Small intestine (tissue), 7 donors: Measurements from ENCODE around the gene ZXDC. TPM values are rescaled to one million over a fixed set of nuclear protein-coding genes. Genes with fewer than 3 reads are reported as not detected.
A peak's percentile ranks its signal among the peaks of the same experiment; 100 is the strongest.

ENCODE experiments used
- DNase-seq, 2 donors: peaks; one replicate each; pipeline versions ENCODE4 v3.0.0 to v3.0.0-alpha.2; 2013
- FAIRE-seq: peaks from 2 replicates; lab custom pipeline; 2012; peaks lifted over from hg19 to GRCh38; lab: Jason Lieb, UNC
- H3K27ac ChIP-seq, 3 donors: one replicate each; pipeline ENCODE4 v1.5.1; 2013; ENCODE audit warnings: low read length in 2 of 3, mild to moderate bottlenecking in 2 of 3, control low read depth in 1 of 3, inconsistent platforms in 1 of 3, low read depth in 1 of 3, moderate library complexity in 1 of 3
- H3K27me3 ChIP-seq, 3 donors: one replicate each; pipeline ENCODE4 v1.6.1; 2013; ENCODE audit warnings: low read length in 3 of 3, inconsistent platforms in 1 of 3; ENCODE audit not compliant: control insufficient read depth in 3 of 3, insufficient read depth in 3 of 3
- H3K36me3 ChIP-seq, 3 donors: one replicate each; pipeline ENCODE4 v1.6.1; 2013; ENCODE audit warnings: low read length in 3 of 3, inconsistent platforms in 1 of 3, low read depth in 1 of 3, mild to moderate bottlenecking in 1 of 3, moderate library complexity in 1 of 3; ENCODE audit not compliant: control insufficient read depth in 3 of 3, insufficient read depth in 2 of 3
- H3K4me1 ChIP-seq, 3 donors: one replicate each; pipeline ENCODE4 v1.6.1; 2013; ENCODE audit warnings: low read length in 2 of 3, inconsistent platforms in 1 of 3, low read depth in 1 of 3, mild to moderate bottlenecking in 1 of 3, moderate library complexity in 1 of 3; ENCODE audit not compliant: control insufficient read depth in 3 of 3, insufficient read depth in 2 of 3
- H3K4me3 ChIP-seq, 3 donors: one replicate each; pipeline ENCODE4 v1.5.1; 2013; ENCODE audit warnings: low read length in 3 of 3, control low read depth in 1 of 3, inconsistent platforms in 1 of 3, low read depth in 1 of 3, mild to moderate bottlenecking in 1 of 3, moderate library complexity in 1 of 3
- H3K9me3 ChIP-seq, 2 donors: one replicate each; pipeline ENCODE4 v1.6.1; 2013; ENCODE audit warnings: low read depth in 1 of 2, low read length in 1 of 2; ENCODE audit not compliant: control insufficient read depth in 2 of 2, insufficient read depth in 1 of 2
- WGBS, 3 donors: extraction: QIAGEN DNeasy Blood & Tissue Kit; methylation state at CpG; one replicate each; pipeline ENCODE4 v1.1.7; 2013; 5-methylcytosine and 5-hydroxymethylcytosine counted together
- polyA plus RNA-seq, 4 donors: library from polyadenylated mRNA; stranded (reverse) in 3 of 4; unstranded in 1 of 4; fragments of 200-250 nt in 3 of 4; fragments of 120-200 nt in 1 of 4; gene quantifications; one replicate each; pipeline versions ENCODE4 v1.2.1 to v1.2.3, GENCODE V29; 2013
- donor health status: healthy with polysubstance abuse.
- donor health status: control.
- donor health status: control.
- donor health status: Bipolar disorder and iron deficiency.
- donor health status: healthy.

Gene ZXDC
- polyA plus RNA-seq, 4 donors = 10.0 to 35.9 (median 13.3) TPM

GRCh38 chr3:126397610-126398422 is 77.9 kb downstream of the ZXDC start:
- 71 to 90% (median 79%) methylated on average over 13 of the region's 13 CpGs for WGBS, 3 donors
- FAIRE-seq (no peak), DNase-seq (no peak)
- Histone ChIP-seq H3K4me3 (no peak overlapping the region), H3K36me3 (no peaks in the 10 kb centered on the region), H3K27ac (no peak overlapping the region), H3K9me3 (no peaks in the 10 kb centered on the region), H3K4me1 (no peaks in the 10 kb centered on the region), H3K27me3 (peaks cover 3 to 25% (median 9%) of the 10 kb centered on the region in 3 donors)

DNA sequence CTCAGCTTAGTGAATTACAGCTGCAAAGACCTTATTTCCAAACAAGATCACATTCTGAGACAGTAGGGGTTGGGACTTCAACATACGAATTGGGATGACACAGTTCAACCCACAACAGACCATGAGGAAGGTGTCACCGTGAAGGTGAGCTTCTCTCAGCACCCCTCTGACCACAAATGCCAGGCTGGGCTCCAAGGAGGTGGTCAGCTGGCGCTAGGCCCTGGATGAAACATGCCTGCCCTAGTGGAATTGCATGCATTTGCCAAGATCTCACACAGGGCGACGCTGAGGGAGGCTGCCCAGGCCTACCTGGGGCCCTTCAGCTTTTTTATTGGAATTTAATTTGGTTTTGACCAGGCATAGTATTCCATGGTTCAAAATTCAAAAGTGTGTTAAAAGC is 79.2 kb downstream of the ZXDC start:
- FAIRE-seq (no peak), DNase-seq (no peak)
- no peaks in the 10 kb centered on the region for H3K9me3 ChIP-seq
- no peak overlapping the region for H3K27ac ChIP-seq
- no peaks in the 10 kb centered on the region for H3K36me3 ChIP-seq
- H3K4me1 ChIP-seq = no peaks in the 10 kb centered on the region
- WGBS, 3 donors = 87 to 89% (median 89%) methylated on average over 5 of the region's 5 CpGs
- peaks cover 3 to 31% (median 11%) of the 10 kb centered on the region in 3 donors for H3K27me3 ChIP-seq
- H3K4me3 ChIP-seq = no peak overlapping the region

DNA sequence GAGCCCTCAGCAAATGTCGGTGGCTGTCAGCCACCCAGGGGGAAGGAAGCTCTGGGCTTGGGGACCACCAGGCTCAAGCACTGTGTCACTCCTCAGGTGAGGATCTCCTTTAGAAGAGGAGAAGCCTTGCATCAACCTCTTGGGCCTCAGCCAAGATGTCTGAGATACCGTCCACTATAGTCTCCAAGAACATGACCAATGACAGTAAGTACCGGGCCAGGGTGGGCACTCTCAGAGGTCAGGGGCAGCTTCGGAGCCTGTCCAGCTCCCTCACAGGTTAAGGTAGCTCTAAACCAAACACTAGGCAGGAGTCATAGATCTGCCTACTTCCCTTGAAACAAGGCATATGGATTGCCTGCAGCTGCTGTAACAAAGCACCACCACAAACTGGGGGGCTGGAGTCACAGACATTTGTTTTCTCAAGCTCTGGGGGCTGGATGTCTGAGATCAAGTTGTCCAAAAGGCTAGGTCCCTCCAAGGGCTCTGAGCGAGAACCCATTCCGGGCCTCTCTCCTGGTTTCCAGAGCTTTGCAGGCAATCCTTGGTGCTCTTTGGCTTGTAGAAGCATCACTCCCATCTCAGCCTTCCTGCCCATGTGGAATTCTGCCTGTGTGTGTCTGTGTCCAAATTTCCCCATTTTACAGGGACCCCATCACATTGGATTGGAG is 79.7 kb downstream of the ZXDC start:
- FAIRE-seq = no peak
- 86 to 92% (median 92%) methylated on average over 6 of the region's 6 CpGs for WGBS, 3 donors
- no peaks in the 10 kb centered on the region for H3K36me3 ChIP-seq
- no peak overlapping the region for H3K27ac ChIP-seq
- peaks cover 3 to 31% (median 11%) of the 10 kb centered on the region in 3 donors for H3K27me3 ChIP-seq
- DNase-seq = no peak
- H3K4me3 ChIP-seq = no peak overlapping the region
- no peaks in the 10 kb centered on the region for H3K9me3 ChIP-seq
- H3K4me1 ChIP-seq = no peaks in the 10 kb centered on the region

DNA sequence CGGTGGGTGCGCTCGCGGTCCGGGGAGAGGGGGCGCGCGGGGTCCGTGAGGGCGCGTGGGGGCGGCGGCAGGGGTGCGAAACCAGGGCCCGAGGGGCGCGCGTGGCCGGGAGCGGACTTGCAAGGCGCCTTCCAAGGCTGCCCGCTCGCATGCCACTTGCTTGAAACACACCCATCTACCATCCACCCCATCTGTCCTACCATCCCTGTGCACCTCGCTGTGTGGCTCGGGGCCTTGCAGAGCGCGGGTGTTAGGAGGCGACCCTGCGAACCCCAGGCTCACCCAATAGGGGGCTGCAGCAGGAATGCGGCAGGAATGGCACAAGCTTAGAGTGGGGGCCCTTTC is 80.7 kb downstream of the ZXDC start:
- no peaks in the 10 kb centered on the region for H3K36me3 ChIP-seq
- FAIRE-seq (no peak), DNase-seq (no peak)
- H3K9me3 ChIP-seq = no peaks in the 10 kb centered on the region
- 12 to 28% (median 22%) methylated on average over 18 to 30 of the region's 30 CpGs for WGBS, 3 donors
- H3K27ac ChIP-seq = no peak overlapping the region
- H3K4me1 ChIP-seq = no peaks in the 10 kb centered on the region
- H3K4me3 ChIP-seq = no peak overlapping the region
- H3K27me3 ChIP-seq = peaks cover 3 to 37% (median 11%) of the 10 kb centered on the region in 3 donors

GRCh38 chr3:126394179-126394976 is 81.3 kb downstream of the ZXDC start, which contains the start of gene CFAP100:
CFAP100 (plus strand) TSS chr3:126394909; CDS start chr3:126396001, 1,092 bp downstream.
- DNase-seq = peak in 1 of 2 donors; percentile 63
- FAIRE-seq = no peak

DNA sequence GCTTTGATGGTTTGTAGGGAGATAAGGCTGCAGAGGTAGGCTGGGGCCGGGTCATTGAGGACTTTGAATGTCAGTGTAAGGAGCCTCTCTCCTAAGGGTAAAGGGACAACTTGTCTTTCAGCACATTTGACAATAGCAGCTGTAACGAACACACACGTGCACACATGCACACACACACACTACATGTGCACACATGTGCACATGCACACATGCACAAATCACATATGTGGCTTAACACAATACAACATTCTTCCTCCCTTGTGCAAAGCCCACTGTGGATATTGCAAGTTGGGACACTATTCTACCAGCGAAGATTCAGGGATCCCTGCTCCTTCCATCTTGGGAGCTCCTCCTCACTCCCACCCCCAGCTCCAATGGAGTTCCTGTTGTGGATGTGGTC is 82.1 kb downstream of the ZXDC start:
- peaks cover 3 to 44% (median 11%) of the 10 kb centered on the region in 3 donors for H3K27me3 ChIP-seq
- H3K9me3 ChIP-seq = no peaks in the 10 kb centered on the region
- no peak for DNase-seq
- WGBS, 3 donors = 64 to 84% (median 76%) methylated on average over 4 of the region's 4 CpGs
- no peak for FAIRE-seq
- no peak overlapping the region for H3K4me3 ChIP-seq
- H3K36me3 ChIP-seq = no peaks in the 10 kb centered on the region
- no peak overlapping the region for H3K27ac ChIP-seq
- peaks cover 0 to 4% (median 0%) of the 10 kb centered on the region in 3 donors for H3K4me1 ChIP-seq

More at GRCh38 chr3:126394179-126394976, 81.3 kb downstream of the ZXDC start, which contains the start of gene CFAP100:
- WGBS, 3 donors = 31 to 38% (median 35%) methylated on average over 43 of the region's 43 CpGs
- no peak within 1 kb of the TSS for H3K27ac ChIP-seq
- no peak within 1 kb of the TSS for H3K4me3 ChIP-seq
- no peaks in the 10 kb centered on the region for H3K9me3 ChIP-seq
- H3K4me1 ChIP-seq = no peaks in the 10 kb centered on the region
- H3K27me3 ChIP-seq = peaks cover 3 to 43% (median 11%) of the 10 kb centered on the region in 3 donors
- no peaks in the 10 kb centered on the region for H3K36me3 ChIP-seq

- H3K9me3 ChIP-seq = no peaks in the 10 kb centered on the region
- H3K27me3 ChIP-seq = peaks cover 3 to 44% (median 11%) of the 10 kb centered on the region in 3 donors
- no peaks in the 10 kb centered on the region for H3K36me3 ChIP-seq
- H3K4me3 ChIP-seq = no peak overlapping the region
- no peak overlapping the region for H3K27ac ChIP-seq
- DNase-seq (no peak), FAIRE-seq (no peak)
- WGBS, 3 donors = 77 to 82% (median 80%) methylated on average over 12 of the region's 12 CpGs
- H3K4me1 ChIP-seq = peaks cover 0 to 4% (median 0%) of the 10 kb centered on the region in 3 donors
Observed at GRCh38 chr3:126392246-126392645, 83.4 kb downstream of the ZXDC start.

- Histone ChIP-seq H3K27me3 (peaks cover 3 to 44% (median 11%) of the 10 kb centered on the region in 3 donors), H3K4me3 (no peak overlapping the region), H3K27ac (no peak overlapping the region), H3K4me1 (peaks cover 0 to 4% (median 0%) of the 10 kb centered on the region in 3 donors), H3K36me3 (no peaks in the 10 kb centered on the region), H3K9me3 (no peaks in the 10 kb centered on the region)
- DNase-seq = no peak
- 8 to 40% (median 31%) methylated on average over 1 of the region's 1 CpG for WGBS, 3 donors
- no peak for FAIRE-seq
Observed at GRCh38 chr3:126391631-126392030, 84.1 kb downstream of the ZXDC start.
